ENCODE measurements around the gene LAPTM4A.
A peak's percentile ranks its signal among the peaks of the same experiment; 100 is the strongest.

Gene LAPTM4A

GRCh38 chr2:19991895-19992294, 59.5 kb downstream of the LAPTM4A start:
- Histone ChIP-seq H3K36me3 (no peaks in the 10 kb centered on the region), H3K4me1 (peaks cover 0 to 4% (median 0%) of the 10 kb centered on the region in 10 experiments; a peak in 1 of 20 replicates), H3K4me3 (no peak overlapping the region), H3K9ac (no peak overlapping the region), H4K20me1 (no peaks in the 10 kb centered on the region), H3K27me3 (peaks cover 15 to 35% (median 26%) of the 10 kb centered on the region in 11 experiments), H3K9me3 (replicated peaks in 1 of 11) (peaks cover 12 to 22% (median 16%) of the 10 kb centered on the region in 11 experiments), H3K4me2 (no peak overlapping the region), H3K27ac (no peak overlapping the region)
- no peak for TF ChIP-seq Cebpa-rat (IDR thresholded peaks at IDR 0.05)

GRCh38 chr2:19990416-19990728, 61.1 kb downstream of the LAPTM4A start:
- H3K36me3 ChIP-seq = no peaks in the 10 kb centered on the region
- H4K20me1 ChIP-seq = no peaks in the 10 kb centered on the region
- no peak overlapping the region for H3K9ac ChIP-seq
- H3K27ac ChIP-seq = no peak overlapping the region
- H3K4me1 ChIP-seq = peaks cover 0 to 4% (median 0%) of the 10 kb centered on the region in 10 experiments; a peak in 1 of 20 replicates
- peaks cover 12 to 22% (median 16%) of the 10 kb centered on the region in 11 experiments for H3K9me3 ChIP-seq (replicated peaks in 1 of 11)
- TF ChIP-seq Cebpa-rat (IDR thresholded peaks at IDR 0.05) = no peak
- peaks cover 15 to 35% (median 26%) of the 10 kb centered on the region in 11 experiments for H3K27me3 ChIP-seq
- peak overlapping the region in 6 of 11 experiments; percentile 45 to 58 (median 54); a peak in 9 of 22 replicates for H3K4me2 ChIP-seq
- H3K4me3 ChIP-seq = peak overlapping the region in 8 of 10 experiments; percentile 19 to 60 (median 40); a peak in 9 of 20 replicates

- H3K4me3 ChIP-seq = peak within 1 kb of the TSS; percentile 9 to 60 (median 35); a peak in 14 of 20 replicates
- no peaks in the 10 kb centered on the region for H4K20me1 ChIP-seq
- peak within 1 kb of the TSS in 10 of 11 experiments; percentile 28 to 58 (median 48); a peak in 17 of 22 replicates for H3K4me2 ChIP-seq
- peaks cover 15 to 35% (median 26%) of the 10 kb centered on the region in 11 experiments for H3K27me3 ChIP-seq
- H3K9me3 ChIP-seq (replicated peaks in 1 of 11) = peaks cover 12 to 22% (median 16%) of the 10 kb centered on the region in 11 experiments
- no peak within 1 kb of the TSS for H3K9ac ChIP-seq
- no peak within 1 kb of the TSS for H3K27ac ChIP-seq
- no peaks in the 10 kb centered on the region for H3K36me3 ChIP-seq
- no peak for TF ChIP-seq Cebpa-rat (IDR thresholded peaks at IDR 0.05)
- peaks cover 0 to 4% (median 0%) of the 10 kb centered on the region in 10 experiments; a peak in 1 of 20 replicates for H3K4me1 ChIP-seq
These were observed 61.6 kb downstream of the LAPTM4A start, which contains the start of gene WDR35 for GRCh38 chr2:19989667-19990415. Gene WDR35 (minus strand): TSS chr2:19990105. CDS start chr2:19990015, 90 bp downstream.

DNA sequence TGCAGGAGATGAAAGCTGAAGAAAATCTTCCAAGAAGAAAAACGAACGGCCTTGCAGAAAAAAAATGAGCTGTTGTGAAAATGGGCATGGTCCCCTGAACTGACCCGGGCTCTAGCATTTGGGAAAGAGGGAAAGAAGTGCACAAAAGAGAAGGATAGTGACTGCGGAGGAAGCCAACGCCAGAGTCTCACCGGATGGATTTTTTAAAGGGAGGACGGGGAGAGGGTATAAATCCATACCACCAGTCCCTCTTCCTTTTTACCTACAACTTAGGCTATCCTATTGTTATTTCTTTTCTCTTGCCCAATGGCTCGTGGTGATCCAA, 62.1 kb downstream of the LAPTM4A start:
- Histone ChIP-seq H3K27me3 (peaks cover 15 to 35% (median 26%) of the 10 kb centered on the region in 11 experiments), H3K4me1 (peaks cover 0 to 4% (median 0%) of the 10 kb centered on the region in 10 experiments; a peak in 1 of 20 replicates), H4K20me1 (no peaks in the 10 kb centered on the region), H3K9ac (no peak overlapping the region), H3K36me3 (no peaks in the 10 kb centered on the region), H3K4me3 (peak overlapping the region in 1 of 10 experiments; percentile 55; a peak in 2 of 20 replicates), H3K4me2 (peak overlapping the region in 1 of 11 experiments; percentile 55; a peak in 2 of 22 replicates), H3K27ac (no peak overlapping the region), H3K9me3 (replicated peaks in 1 of 11) (peaks cover 12 to 22% (median 16%) of the 10 kb centered on the region in 11 experiments)
- TF ChIP-seq Cebpa-rat (IDR thresholded peaks at IDR 0.05) = no peak

DNA sequence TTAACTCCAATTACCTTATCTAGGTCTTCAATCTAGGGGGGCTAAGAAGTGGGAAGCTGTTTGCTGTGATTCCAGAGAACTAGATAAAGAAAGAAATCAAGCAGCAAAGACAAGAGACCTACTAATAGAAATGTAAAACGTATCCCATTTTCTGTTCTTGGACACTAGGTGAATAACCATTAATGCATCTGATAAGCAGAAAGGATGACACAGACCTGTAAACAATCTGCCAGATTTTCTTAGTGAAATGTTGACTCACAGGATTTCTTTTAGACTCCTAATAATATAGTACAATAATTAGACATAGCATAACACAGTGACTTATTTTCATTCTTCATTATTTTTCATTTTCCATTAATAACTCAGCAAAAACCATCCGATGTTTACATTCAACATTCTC, 62.8 kb downstream of the LAPTM4A start:
- no peak overlapping the region for H3K27ac ChIP-seq
- H3K36me3 ChIP-seq = no peaks in the 10 kb centered on the region
- no peak overlapping the region for H3K4me2 ChIP-seq
- H3K4me3 ChIP-seq = no peak overlapping the region
- no peak overlapping the region for H3K9ac ChIP-seq
- TF ChIP-seq Cebpa-rat (IDR thresholded peaks at IDR 0.05) = no peak
- H3K4me1 ChIP-seq = peaks cover 0 to 4% (median 0%) of the 10 kb centered on the region in 10 experiments; a peak in 1 of 20 replicates
- peaks cover 12 to 22% (median 16%) of the 10 kb centered on the region in 11 experiments for H3K9me3 ChIP-seq (replicated peaks in 1 of 11)
- H4K20me1 ChIP-seq = no peaks in the 10 kb centered on the region
- H3K27me3 ChIP-seq = peaks cover 15 to 35% (median 26%) of the 10 kb centered on the region in 11 experiments

GRCh38 chr2:19987936-19988335, 63.5 kb downstream of the LAPTM4A start:
- Histone ChIP-seq H3K4me2 (no peak overlapping the region), H3K4me1 (peaks cover 0 to 4% (median 0%) of the 10 kb centered on the region in 10 experiments; a peak in 1 of 20 replicates), H3K27me3 (peaks cover 15 to 35% (median 26%) of the 10 kb centered on the region in 11 experiments), H4K20me1 (no peaks in the 10 kb centered on the region), H3K36me3 (no peaks in the 10 kb centered on the region), H3K9me3 (replicated peaks in 1 of 11) (peaks cover 12 to 22% (median 16%) of the 10 kb centered on the region in 11 experiments), H3K27ac (no peak overlapping the region), H3K9ac (no peak overlapping the region), H3K4me3 (no peak overlapping the region)
- TF ChIP-seq Cebpa-rat (IDR thresholded peaks at IDR 0.05) = no peak

Measured in BLaER1 treated with 17β-estradiol and CSF1 and Interleukin-3, amounts not matched to agents 10 nM and 100 nM (cell line).